ENCODE measurements around the gene MORC4.

DNA sequence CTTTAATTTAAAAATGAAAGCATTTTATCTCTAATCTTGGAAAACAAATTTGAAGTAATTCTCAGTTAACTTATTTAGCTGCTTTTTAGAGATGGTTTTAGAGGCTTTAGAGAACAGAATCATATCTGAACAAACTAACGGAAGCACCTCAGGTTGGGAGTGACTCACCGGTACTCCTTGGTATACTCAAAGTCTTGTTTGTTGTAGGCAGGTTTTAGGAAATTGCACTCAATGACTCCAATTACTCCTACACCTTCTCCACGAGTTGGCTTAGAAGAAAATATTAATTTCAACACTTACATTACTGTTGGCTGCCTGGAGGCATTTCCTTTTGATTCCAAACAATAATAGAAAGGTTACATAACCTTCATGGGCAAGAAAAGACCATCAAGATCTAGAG, 23.6 kb downstream of the MORC4 start:
- TF ChIP-seq CTCF (IDR thresholded peaks at IDR 0.05; ENCODE audit: poor library complexity) (no peak), EZH2 (IDR thresholded peaks at IDR 0.05; ENCODE audit: borderline replicate concordance) (no peak), EZH2phosphoT487 (IDR thresholded peaks at IDR 0.05; ENCODE audit: low read depth, severe bottlenecking, unreplicated experiment) (no peak)
